ENCODE results near the gene NUB1. TPM values are rescaled to one million over a fixed set of nuclear protein-coding genes. Genes with fewer than 3 reads are reported as not detected.

NUB1 gene
- total RNA-seq, 2 donors from 2014 or later: 46.1 to 102 TPM

- Mint-ChIP-seq H3K36me3 (no peaks in the 10 kb centered on the region), H3K9me3 (peaks cover 4 to 5% of the 10 kb centered on the region in 2 donors), H3K27ac (no peak overlapping the region)
- DNase-seq (ENCODE audit: low spot score in 2 of 2) (no peak), ATAC-seq (no peak)
Measured at GRCh38 chr7:151399305-151399601, 57.6 kb downstream of the NUB1 start.

DNA sequence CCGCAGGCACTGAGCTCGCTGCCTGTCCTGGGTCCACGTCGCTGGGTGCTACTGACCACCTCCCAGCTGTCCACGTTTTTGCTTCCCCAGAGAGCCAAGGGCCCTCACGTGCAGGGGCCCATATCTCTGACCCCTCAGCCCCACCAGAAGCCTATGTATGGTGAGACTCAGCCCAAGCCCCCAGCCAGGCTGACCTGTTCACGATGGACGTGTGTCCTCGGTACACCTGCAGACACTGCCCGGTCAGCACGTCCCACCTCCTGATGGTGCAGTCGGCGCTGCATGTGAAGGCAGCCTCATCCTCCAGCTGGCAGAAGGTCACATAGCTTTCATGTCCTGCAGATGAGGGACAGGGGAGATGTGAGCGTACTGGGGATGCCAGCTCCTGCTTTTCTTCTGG is 58.3 kb downstream of the NUB1 start:
- H3K27ac Mint-ChIP-seq: no peak overlapping the region
- DNase-seq (ENCODE audit: low spot score in 2 of 2) (no peak), ATAC-seq (no peak)

GRCh38 chr7:151400626-151401315 is 59.2 kb downstream of the NUB1 start:
- DNase-seq (ENCODE audit: low spot score in 2 of 2): no peak

More for the DNA sequence above, 58.3 kb downstream of the NUB1 start:
- Mint-ChIP-seq H3K36me3 (no peaks in the 10 kb centered on the region), H3K9me3 (peaks cover 4 to 5% of the 10 kb centered on the region in 2 donors)

GRCh38 chr7:151402029-151402835 is 60.6 kb downstream of the NUB1 start:
- Mint-ChIP-seq H3K9me3 (peaks cover 4 to 5% of the 10 kb centered on the region in 2 donors), H3K36me3 (no peaks in the 10 kb centered on the region), H3K27ac (no peak overlapping the region)
- DNase-seq (ENCODE audit: low spot score in 2 of 2) (no peak), ATAC-seq (no peak)

More at GRCh38 chr7:151400626-151401315, 59.2 kb downstream of the NUB1 start:
- Mint-ChIP-seq H3K36me3 (no peaks in the 10 kb centered on the region), H3K27ac (no peak overlapping the region), H3K9me3 (peaks cover 4 to 5% of the 10 kb centered on the region in 2 donors)
- no peak for ATAC-seq

- H3K27ac Mint-ChIP-seq: peak overlapping the region in 1 of 2 donors; percentile 38
- H3K9me3 Mint-ChIP-seq: no peaks in the 10 kb centered on the region
- H3K36me3 Mint-ChIP-seq: peaks cover 0 to 3% of the 10 kb centered on the region in 2 donors
- DNase-seq (ENCODE audit: low spot score in 2 of 2) (no peak), ATAC-seq (no peak)
Measured at GRCh38 chr7:151403764-151404163, 62.2 kb downstream of the NUB1 start.

DNA sequence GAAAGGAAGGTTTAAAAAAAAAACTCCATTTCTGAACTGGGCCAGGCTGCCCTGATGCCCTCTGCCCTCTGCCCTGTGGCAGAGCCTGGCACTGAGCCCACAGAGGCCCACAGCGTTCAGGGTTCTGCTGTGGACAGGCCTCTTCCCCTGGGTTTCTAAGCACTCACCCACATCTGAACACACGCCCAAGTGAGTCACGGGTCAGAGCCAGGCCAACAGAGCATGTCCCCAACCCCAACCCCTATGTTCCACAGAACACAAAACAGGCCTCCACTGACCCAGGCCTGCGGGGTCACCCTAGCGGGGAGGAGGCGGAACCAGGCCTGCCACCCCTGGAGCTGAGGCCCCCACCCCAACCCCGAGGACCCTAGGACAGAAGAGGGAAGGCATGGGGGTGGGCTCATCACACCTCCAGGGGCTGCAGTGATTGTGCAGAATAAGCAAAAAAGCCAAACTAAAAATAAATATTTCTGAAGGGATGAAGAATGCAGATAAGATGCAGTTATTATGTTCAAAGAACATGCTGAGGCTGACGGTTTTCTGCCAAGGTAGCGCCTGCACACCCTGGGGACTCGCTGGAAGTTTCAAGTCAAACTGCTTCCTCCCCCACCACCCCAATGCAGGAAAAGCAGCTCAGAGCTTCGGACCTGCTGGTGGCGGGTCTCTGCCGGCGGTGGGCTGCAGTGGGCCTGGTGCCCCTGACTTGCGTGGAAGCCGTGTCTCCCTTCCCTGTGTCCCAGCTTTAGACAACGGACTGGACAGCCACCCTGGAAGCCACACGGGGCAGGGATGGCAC is 62.8 kb downstream of the NUB1 start:
- DNase-seq (ENCODE audit: low spot score in 2 of 2) (no peak), ATAC-seq (no peak)
- H3K36me3 Mint-ChIP-seq: peaks cover 0 to 5% of the 10 kb centered on the region in 2 donors
- peak overlapping the region in 1 of 2 donors; percentile 38 for H3K27ac Mint-ChIP-seq
- no peaks in the 10 kb centered on the region for H3K9me3 Mint-ChIP-seq

GRCh38 chr7:151405056-151405455 is 63.4 kb downstream of the NUB1 start:
- H3K27ac Mint-ChIP-seq: no peak overlapping the region
- no peak for ATAC-seq
- H3K9me3 Mint-ChIP-seq: no peaks in the 10 kb centered on the region
- peaks cover 0 to 5% of the 10 kb centered on the region in 2 donors for H3K36me3 Mint-ChIP-seq
- DNase-seq (ENCODE audit: low spot score in 2 of 2): no peak

- no peak for ATAC-seq
- Mint-ChIP-seq H3K9me3 (no peaks in the 10 kb centered on the region), H3K27ac (no peak overlapping the region), H3K36me3 (peaks cover under 1 to 5% of the 10 kb centered on the region in 2 donors)
- no peak for DNase-seq (ENCODE audit: low spot score in 2 of 2)
Measured at GRCh38 chr7:151405588-151405987, 64.0 kb downstream of the NUB1 start.

GRCh38 chr7:151406051-151406875 is 64.7 kb downstream of the NUB1 start:
- peaks cover 7 to 12% of the 10 kb centered on the region in 2 donors for H3K36me3 Mint-ChIP-seq
- no peak for ATAC-seq
- no peak for DNase-seq (ENCODE audit: low spot score in 2 of 2)
- no peaks in the 10 kb centered on the region for H3K9me3 Mint-ChIP-seq
- H3K27ac Mint-ChIP-seq: no peak overlapping the region

DNA sequence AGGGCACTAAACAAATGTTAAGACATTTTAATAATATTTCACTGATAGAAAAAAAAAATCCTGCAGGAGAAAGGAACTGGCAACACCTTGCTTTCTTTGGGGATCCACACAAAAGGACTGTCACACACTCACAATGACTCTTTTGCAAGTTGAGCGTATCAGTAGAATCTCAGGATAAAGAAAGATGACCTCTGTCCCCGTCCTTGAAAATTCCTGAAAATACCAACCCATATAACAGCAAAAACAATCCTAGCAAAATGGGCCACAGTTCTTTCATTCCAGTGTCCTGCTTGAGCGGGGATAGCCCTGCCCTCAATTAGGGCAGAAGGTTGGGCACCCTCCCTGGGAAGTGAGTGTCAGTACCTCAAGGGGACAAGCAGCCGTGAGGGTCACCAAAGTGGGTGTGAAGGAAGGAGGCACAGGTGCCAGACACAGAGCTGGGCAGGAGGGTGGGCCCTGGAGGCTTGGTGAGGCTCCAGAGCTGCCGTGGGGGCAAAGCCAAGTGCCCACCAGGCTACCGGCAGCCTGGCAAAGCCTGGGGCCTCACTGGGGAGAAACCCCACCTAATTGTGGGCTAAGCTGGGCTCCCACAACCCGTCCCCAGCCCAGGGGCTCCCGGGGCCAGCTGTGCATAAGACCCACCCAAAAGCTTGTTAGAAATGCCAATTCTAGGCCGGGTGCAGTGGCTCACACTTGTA is 65.4 kb downstream of the NUB1 start:
- Mint-ChIP-seq H3K9me3 (no peaks in the 10 kb centered on the region), H3K27ac (no peak overlapping the region), H3K36me3 (peaks cover 8 to 12% of the 10 kb centered on the region in 2 donors)
- no peak for ATAC-seq
- no peak for DNase-seq (ENCODE audit: low spot score in 2 of 2)

- no peak for DNase-seq (ENCODE audit: low spot score in 2 of 2)
- H3K36me3 Mint-ChIP-seq: peaks cover 8 to 12% of the 10 kb centered on the region in 2 donors
- H3K9me3 Mint-ChIP-seq: no peaks in the 10 kb centered on the region
- no peak for ATAC-seq
- no peak overlapping the region for H3K27ac Mint-ChIP-seq
Measured at GRCh38 chr7:151408498-151408838, 66.9 kb downstream of the NUB1 start.

DNA sequence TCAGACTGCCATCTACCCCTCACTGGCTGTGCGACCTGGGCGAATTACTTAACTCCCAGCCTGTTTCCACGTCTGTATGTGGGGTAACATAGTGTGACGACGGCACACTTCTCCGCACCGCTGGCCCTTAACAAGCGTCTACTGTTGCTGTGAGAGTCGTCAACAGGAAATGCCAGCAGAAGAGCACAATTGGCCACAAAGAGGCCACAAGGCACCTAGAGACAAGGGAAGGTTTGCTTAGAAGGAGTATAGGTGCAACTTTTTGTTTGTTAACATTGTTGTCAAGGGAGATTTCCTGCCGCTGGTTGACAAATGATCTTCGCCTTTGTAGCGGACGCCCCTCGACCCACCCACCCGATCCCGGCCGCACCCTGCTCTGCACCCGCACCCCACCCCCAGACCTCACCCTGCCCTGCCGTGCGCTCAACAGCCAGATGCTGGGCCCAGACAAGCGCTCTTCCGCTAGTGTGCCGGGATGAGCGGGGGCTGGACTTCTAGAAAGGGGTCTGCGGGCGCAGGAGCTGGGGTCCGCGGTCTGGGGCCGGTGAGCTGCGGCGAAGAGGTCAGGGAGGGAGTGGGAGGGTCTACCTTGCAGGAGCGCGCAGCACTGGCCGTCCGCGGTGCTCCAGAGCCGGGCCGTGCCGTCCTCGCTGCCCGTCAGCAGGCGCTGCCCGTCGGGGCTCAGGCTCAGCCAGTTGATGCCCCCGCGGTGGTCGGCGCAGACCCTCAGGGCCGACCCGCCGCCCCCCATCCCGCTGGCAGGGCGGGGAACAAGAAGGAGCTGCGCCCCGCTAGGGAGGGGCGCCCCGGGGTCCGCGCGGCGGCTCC is 67.4 kb downstream of the NUB1 start:
- Mint-ChIP-seq H3K9me3 (no peaks in the 10 kb centered on the region), H3K27ac (no peak overlapping the region), H3K36me3 (peaks cover 8 to 12% of the 10 kb centered on the region in 2 donors)
- ATAC-seq (peak; percentile 31 to 45), DNase-seq (ENCODE audit: low spot score in 2 of 2) (no peak)

DNA sequence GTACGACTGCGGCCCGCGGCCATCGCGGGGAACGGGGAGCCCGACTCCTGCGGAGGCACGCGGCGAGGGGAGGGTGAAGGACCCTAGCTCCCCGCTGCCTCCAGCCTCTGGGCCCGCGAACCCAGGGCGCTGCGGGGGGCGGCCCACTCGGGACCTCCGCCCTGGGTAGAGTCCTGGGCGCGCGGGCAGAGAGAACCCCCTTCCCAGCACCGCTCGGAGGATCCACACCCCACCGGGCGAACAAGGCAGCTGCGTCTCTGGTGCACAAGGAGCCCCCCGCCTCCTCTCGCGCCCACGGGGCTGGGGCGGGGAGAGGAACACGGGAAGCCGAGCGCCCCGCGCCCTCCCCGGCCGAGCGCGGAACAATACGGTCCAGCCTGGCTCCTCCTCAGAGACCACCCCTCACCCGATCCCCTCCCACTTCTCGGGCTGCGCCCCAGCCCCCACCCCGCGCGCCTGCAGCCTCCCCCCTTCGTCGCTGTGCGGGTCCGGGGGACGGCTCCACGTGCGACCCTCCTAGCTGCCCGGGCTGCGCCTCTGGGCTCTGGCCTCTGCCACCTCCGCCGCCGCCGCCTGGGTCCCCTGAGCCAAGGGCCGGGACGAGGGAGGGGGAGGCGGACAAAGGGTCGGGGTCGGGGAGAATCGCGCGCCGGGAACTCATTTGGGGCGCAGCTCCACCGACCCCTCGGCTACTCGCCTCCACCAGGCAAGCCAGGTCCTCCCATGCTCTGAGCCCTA is 68.2 kb downstream of the NUB1 start, which contains the start of gene WDR86:
Gene WDR86, minus strand, starts transcription at position 372 of the 738 bp plus-strand sequence. CDS start 449 bp downstream, outside the sequence.
- Mint-ChIP-seq H3K36me3 (peaks cover 8 to 12% of the 10 kb centered on the region in 2 donors), H3K9me3 (peaks cover 0 to 4% of the 10 kb centered on the region in 2 donors), H3K27ac (no peak within 1 kb of the TSS)
- no peak for DNase-seq (ENCODE audit: low spot score in 2 of 2)
- ATAC-seq: no peak
